Fibroblast of skin of scalp (primary cell): ENCODE measurements around the gene NUTM1.
"Not testable (repeated sequence)": the region's sequence is repeated elsewhere in the genome, so short reads cannot be mapped to it uniquely, and the experiment has no call there.

Experiments
- DNase-seq: peaks from one replicate; pipeline ENCODE4 v3.0.0-alpha.2; 2013

NUTM1 gene

GRCh38 chr15:34365836-34366235 lies 22.7 kb downstream of the NUTM1 start:
- no peak for DNase-seq

- DNase-seq = peak; percentile 55
Observed at GRCh38 chr15:34366271-34367065, 23.4 kb downstream of the NUTM1 start.

- DNase-seq = peak; percentile 84
Observed at GRCh38 chr15:34367101-34368081, 24.3 kb downstream of the NUTM1 start, which contains the start of gene LPCAT4. Gene LPCAT4 (minus strand): TSS chr15:34367196. CDS start chr15:34367100, 96 bp downstream.

- DNase-seq = no peak
Observed at GRCh38 chr15:34370129-34370528, 27.0 kb downstream of the NUTM1 start.

- DNase-seq = no peak
Observed at GRCh38 chr15:34370643-34371042, 27.5 kb downstream of the NUTM1 start.

GRCh38 chr15:34373951-34374350 lies 30.8 kb downstream of the NUTM1 start:
- no peak for DNase-seq

- no peak for DNase-seq
Observed at GRCh38 chr15:34374816-34375215, 31.7 kb downstream of the NUTM1 start.

GRCh38 chr15:34375541-34375940 lies 32.4 kb downstream of the NUTM1 start:
- not testable (repeated sequence) for DNase-seq

GRCh38 chr15:34376856-34377255 lies 33.7 kb downstream of the NUTM1 start:
- no peak for DNase-seq

GRCh38 chr15:34380491-34380890 lies 37.4 kb downstream of the NUTM1 start:
- DNase-seq = not testable (repeated sequence)

GRCh38 chr15:34381829-34382521 lies 38.9 kb downstream of the NUTM1 start:
- not testable (repeated sequence) for DNase-seq

GRCh38 chr15:34389594-34390086 lies 46.5 kb downstream of the NUTM1 start:
- not testable (repeated sequence) for DNase-seq

GRCh38 chr15:34392981-34393380 lies 49.9 kb downstream of the NUTM1 start:
- DNase-seq = not testable (repeated sequence)

GRCh38 chr15:34397637-34398259 lies 54.6 kb downstream of the NUTM1 start:
- DNase-seq = not testable (repeated sequence)

- not testable (repeated sequence) for DNase-seq
Observed at GRCh38 chr15:34403160-34403598, 60.1 kb downstream of the NUTM1 start.

- DNase-seq = not testable (repeated sequence)
Observed at GRCh38 chr15:34403899-34404298, 60.8 kb downstream of the NUTM1 start.
